ENCODE measurements around the gene GRK5.

The GRK5 gene

GRCh38 chr10:119201233-119201632, 6.1 kb upstream of the GRK5 start:
- TF ChIP-seq, protein P1, sequence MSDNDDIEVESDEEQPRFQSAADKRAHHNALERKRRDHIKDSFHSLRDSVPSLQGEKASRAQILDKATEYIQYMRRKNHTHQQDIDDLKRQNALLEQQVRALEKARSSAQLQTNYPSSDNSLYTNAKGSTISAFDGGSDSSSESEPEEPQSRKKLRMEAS (IDR thresholded peaks at IDR 0.05; ENCODE audit: low read depth, low read length), result no peak
- no peak for TF ChIP-seq CTCF (IDR thresholded peaks at IDR 0.05; ENCODE audit: low read depth, low read length)
- TF ChIP-seq POLR2A (IDR thresholded peaks at IDR 0.05; ENCODE audit: extremely low read depth, insufficient read length), result no peak
- TF ChIP-seq MYC (IDR thresholded peaks at IDR 0.05; ENCODE audit: low read depth, low read length), result no peak
- H3K4me3 ChIP-seq (ENCODE audit: low read depth, low read length), result no peak overlapping the region
- DNase-seq (ENCODE audit: low read depth), result no peak

- TF ChIP-seq POLR2A (IDR thresholded peaks at IDR 0.05; ENCODE audit: extremely low read depth, insufficient read length), result no peak
- no peak for DNase-seq (ENCODE audit: low read depth)
- no peak overlapping the region for H3K4me3 ChIP-seq (ENCODE audit: low read depth, low read length)
These were observed 4.4 kb upstream of the GRK5 start for GRCh38 chr10:119203006-119203405.

DNA sequence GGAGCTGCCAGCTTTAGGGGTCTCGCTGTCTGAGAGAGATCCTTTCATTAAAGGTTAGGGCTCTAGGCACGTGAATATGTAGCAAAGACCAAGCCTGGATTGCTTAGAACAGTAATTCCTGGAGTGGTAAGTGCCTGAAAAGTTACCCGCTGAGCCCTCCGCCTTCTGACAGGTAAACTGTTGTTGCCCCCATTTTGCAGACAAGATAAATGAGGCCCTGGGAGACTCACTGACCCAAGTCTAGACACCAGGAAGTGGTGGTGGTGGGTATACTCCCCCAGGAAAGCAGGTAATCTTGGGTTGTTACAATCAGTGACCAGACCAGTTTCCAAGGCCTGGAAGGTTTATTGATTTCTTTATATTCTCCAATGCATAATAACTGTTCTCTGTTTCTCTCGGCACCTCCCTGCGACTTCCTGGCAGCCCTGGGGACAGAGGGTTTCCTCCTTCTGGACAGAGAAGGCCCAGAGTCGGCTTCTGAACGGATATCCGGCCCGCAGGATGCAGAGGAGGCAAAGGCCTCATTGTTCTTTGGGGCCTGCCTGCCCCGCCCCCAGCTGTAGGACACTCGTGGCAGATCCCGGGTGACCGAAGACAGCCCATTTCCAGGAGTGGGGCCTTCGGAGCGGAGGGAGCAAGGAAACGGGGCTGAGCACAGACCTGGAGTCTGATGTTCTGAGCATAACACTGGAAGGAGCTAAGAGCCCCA, 1.3 kb upstream of the GRK5 start:
- H3K4me3 ChIP-seq (ENCODE audit: low read depth, low read length), result peak overlapping the region; percentile 62
- DNase-seq (ENCODE audit: low read depth), result peak; percentile 88
- TF ChIP-seq, protein P1 (IDR thresholded peaks at IDR 0.05; ENCODE audit: low read depth, low read length), result peak; percentile 42; the same call in 1 of the 2 replicates
- TF ChIP-seq POLR2A (IDR thresholded peaks at IDR 0.05; ENCODE audit: extremely low read depth, insufficient read length) (peak; percentile 25), CTCF (IDR thresholded peaks at IDR 0.05; ENCODE audit: low read depth, low read length) (no peak), MYC (IDR thresholded peaks at IDR 0.05; ENCODE audit: low read depth, low read length) (peak; percentile 73)

- DNase-seq (ENCODE audit: low read depth), result peak; percentile 85
- TF ChIP-seq, protein P1 (IDR thresholded peaks at IDR 0.05; ENCODE audit: low read depth, low read length), result peak; percentile 24; the same call in 1 of the 2 replicates
- TF ChIP-seq MYC (IDR thresholded peaks at IDR 0.05; ENCODE audit: low read depth, low read length) (peak; percentile 49), POLR2A (IDR thresholded peaks at IDR 0.05; ENCODE audit: extremely low read depth, insufficient read length) (no peak), CTCF (IDR thresholded peaks at IDR 0.05; ENCODE audit: low read depth, low read length) (peak; percentile 44)
- peak overlapping the region; percentile 62 for H3K4me3 ChIP-seq (ENCODE audit: low read depth, low read length)
These were observed 587 bp upstream of the GRK5 start for GRCh38 chr10:119206603-119207365.

GRCh38 chr10:119207713-119208552, 562 bp downstream of the GRK5 start:
- H3K4me3 ChIP-seq (ENCODE audit: low read depth, low read length), result peak overlapping the region; percentile 65
- TF ChIP-seq, protein P1 (IDR thresholded peaks at IDR 0.05; ENCODE audit: low read depth, low read length), result peak; percentile 35; the same call in 1 of the 2 replicates
- no peak for TF ChIP-seq MYC (IDR thresholded peaks at IDR 0.05; ENCODE audit: low read depth, low read length)
- DNase-seq (ENCODE audit: low read depth), result peak; percentile 52

- TF ChIP-seq, protein P1 (IDR thresholded peaks at IDR 0.05; ENCODE audit: low read depth, low read length), result no peak
- peak overlapping the region; percentile 65 for H3K4me3 ChIP-seq (ENCODE audit: low read depth, low read length)
- DNase-seq (ENCODE audit: low read depth), result no peak
These were observed 1.2 kb downstream of the GRK5 start for GRCh38 chr10:119208553-119208940.
